ENCODE results near the gene MED12L.

MED12L gene

DNA sequence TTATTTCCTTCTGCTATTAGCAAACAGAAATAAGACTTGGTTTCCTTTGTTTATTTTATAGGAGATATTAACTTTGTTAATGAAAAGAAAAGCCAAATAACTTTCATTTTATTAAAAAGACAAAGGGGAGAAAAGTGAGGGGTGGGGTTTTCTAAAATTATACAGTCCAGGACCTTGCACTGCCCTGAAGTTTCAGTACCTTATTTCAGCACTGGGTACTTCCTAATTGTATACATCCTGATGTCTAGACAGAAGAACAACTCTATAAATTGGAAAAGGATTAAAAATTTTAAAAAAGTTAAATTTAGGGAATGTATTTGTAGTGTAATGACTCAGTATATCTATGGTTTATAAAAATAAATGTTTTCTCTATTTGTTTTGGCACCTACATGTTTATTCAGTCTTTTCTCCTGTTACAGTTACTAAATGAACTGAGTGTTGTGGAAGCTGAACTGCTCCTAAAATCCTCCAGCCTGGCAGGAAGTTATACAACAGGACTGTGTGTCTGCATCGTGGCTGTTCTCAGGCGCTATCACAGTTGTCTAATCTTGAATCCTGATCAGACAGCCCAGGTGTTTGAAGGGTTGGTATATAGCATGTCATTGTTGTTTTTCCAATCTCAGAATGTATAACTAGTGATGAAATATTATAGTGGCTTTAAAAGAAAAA, 271.5 kb downstream of the MED12L start:
- no peak for DNase-seq (ENCODE audit: extremely low read depth, low read depth)
- TF ChIP-seq CTCF (IDR thresholded peaks at IDR 0.05; ENCODE audit: low read depth, low read length): no peak

GRCh38 chr3:151357463-151357850, 272.0 kb downstream of the MED12L start:
- no peak for TF ChIP-seq CTCF (IDR thresholded peaks at IDR 0.05; ENCODE audit: low read depth, low read length)
- DNase-seq (ENCODE audit: extremely low read depth, low read depth): no peak

- no peak for DNase-seq (ENCODE audit: extremely low read depth, low read depth)
- no peak for TF ChIP-seq CTCF (IDR thresholded peaks at IDR 0.05; ENCODE audit: low read depth, low read length)
Measured at GRCh38 chr3:151362751-151363174, 277.3 kb downstream of the MED12L start.

GRCh38 chr3:151366993-151367392, 281.5 kb downstream of the MED12L start:
- no peak for DNase-seq (ENCODE audit: extremely low read depth, low read depth)
- TF ChIP-seq CTCF (IDR thresholded peaks at IDR 0.05; ENCODE audit: low read depth, low read length): no peak

- no peak for DNase-seq (ENCODE audit: extremely low read depth, low read depth)
Measured at GRCh38 chr3:151367448-151367847, 282.0 kb downstream of the MED12L start.

DNA sequence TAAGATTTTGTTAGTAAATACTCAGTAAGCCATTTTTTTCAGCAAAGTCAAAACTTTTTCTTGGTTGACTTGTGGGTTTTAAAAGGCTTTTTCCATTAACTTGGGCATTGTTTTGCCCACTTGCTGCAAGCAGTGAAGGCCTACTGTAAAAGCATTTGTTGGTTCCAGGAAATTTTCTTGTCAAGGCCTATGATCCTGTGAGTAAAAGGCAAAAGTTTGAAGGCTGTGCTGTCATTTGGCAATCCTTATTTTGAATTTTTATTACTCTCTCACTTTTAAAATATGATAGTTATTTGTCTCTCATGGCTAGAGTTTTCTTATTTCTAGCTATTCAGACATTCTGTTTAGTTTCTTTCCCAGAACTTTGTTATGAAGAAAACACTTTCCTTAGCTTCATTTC, 286.1 kb downstream of the MED12L start:
- DNase-seq (ENCODE audit: extremely low read depth, low read depth): no peak
- TF ChIP-seq CTCF (IDR thresholded peaks at IDR 0.05; ENCODE audit: low read depth, low read length): no peak

More at GRCh38 chr3:151367448-151367847, 282.0 kb downstream of the MED12L start:
- TF ChIP-seq CTCF (IDR thresholded peaks at IDR 0.05; ENCODE audit: low read depth, low read length): no peak; the same call in 1 of the 2 replicates

GRCh38 chr3:151372063-151372820, 286.8 kb downstream of the MED12L start:
- TF ChIP-seq CTCF (IDR thresholded peaks at IDR 0.05; ENCODE audit: low read depth, low read length): no peak
- DNase-seq (ENCODE audit: extremely low read depth, low read depth): no peak

Data from AG09319 (cell line).